ENCODE results near the gene TRAF3IP3.

DNA sequence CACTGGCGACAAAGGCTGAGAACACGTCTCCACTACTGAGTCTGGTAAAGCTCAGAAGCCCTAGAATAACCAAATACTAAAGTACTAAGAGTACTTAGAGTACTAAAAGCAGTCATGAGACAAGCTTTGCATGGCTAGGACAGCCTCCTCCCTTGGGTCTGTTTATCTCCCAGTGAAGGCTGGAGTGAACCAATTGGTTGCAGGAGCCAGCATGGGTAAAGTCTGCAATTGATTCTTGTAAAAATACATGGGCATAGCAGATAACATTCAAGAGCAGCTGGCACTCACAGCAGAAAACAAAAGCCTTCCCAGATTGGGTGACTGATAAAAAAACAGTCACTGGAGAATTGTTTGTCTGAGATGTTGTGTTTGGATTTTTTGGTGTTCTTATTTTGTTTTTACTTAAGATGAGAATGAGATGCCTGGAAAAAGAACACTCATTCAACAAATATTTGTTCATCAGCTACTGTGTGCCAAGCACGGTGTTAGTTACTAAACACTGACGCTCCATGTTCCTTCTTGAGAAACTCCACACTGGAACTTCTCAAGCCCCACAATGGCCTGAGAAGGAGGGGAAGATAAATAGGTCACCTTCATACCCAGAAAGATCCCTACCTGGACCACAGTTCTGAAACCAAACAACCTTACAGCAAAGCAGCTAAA is 46.4 kb downstream of the TRAF3IP3 start:
- TF ChIP-seq, protein P1, sequence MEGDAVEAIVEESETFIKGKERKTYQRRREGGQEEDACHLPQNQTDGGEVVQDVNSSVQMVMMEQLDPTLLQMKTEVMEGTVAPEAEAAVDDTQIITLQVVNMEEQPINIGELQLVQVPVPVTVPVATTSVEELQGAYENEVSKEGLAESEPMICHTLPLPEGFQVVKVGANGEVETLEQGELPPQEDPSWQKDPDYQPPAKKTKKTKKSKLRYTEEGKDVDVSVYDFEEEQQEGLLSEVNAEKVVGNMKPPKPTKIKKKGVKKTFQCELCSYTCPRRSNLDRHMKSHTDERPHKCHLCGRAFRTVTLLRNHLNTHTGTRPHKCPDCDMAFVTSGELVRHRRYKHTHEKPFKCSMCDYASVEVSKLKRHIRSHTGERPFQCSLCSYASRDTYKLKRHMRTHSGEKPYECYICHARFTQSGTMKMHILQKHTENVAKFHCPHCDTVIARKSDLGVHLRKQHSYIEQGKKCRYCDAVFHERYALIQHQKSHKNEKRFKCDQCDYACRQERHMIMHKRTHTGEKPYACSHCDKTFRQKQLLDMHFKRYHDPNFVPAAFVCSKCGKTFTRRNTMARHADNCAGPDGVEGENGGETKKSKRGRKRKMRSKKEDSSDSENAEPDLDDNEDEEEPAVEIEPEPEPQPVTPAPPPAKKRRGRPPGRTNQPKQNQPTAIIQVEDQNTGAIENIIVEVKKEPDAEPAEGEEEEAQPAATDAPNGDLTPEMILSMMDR (IDR thresholded peaks at IDR 0.05) = no peak
- TF ChIP-seq POLR2AphosphoS5 (IDR thresholded peaks at IDR 0.05; ENCODE audit: insufficient read depth in 1 of 2, low read depth in 1 of 2) (no peak), POLR2A (IDR thresholded peaks at IDR 0.05) (no peak)

All from vagina (tissue), 2 donors.